ENCODE measurements around the gene RCAN2.

The RCAN2 gene

GRCh38 chr6:46207174-46207573 is 284.1 kb downstream of the RCAN2 start:
- DNase-seq: no peak

- DNase-seq: no peak
These were observed 286.2 kb downstream of the RCAN2 start for GRCh38 chr6:46204880-46205650.

- DNase-seq: peak; percentile 9
These were observed 287.7 kb downstream of the RCAN2 start for GRCh38 chr6:46203391-46204177.

- no peak for DNase-seq
These were observed 289.5 kb downstream of the RCAN2 start for GRCh38 chr6:46201702-46202101.

- DNase-seq: no peak
These were observed 291.9 kb downstream of the RCAN2 start for GRCh38 chr6:46199387-46199786.

GRCh38 chr6:46191961-46192360 is 299.3 kb downstream of the RCAN2 start:
- peak; percentile 92 for DNase-seq

GRCh38 chr6:46190889-46191288 is 300.4 kb downstream of the RCAN2 start:
- DNase-seq: no peak

GRCh38 chr6:46189726-46190125 is 301.5 kb downstream of the RCAN2 start:
- no peak for DNase-seq

- no peak for DNase-seq
These were observed 304.7 kb downstream of the RCAN2 start for GRCh38 chr6:46186583-46186982.

GRCh38 chr6:46184114-46184513 is 307.1 kb downstream of the RCAN2 start:
- DNase-seq: peak; percentile 97

- no peak for DNase-seq
These were observed 315.3 kb downstream of the RCAN2 start for GRCh38 chr6:46175976-46176375.

GRCh38 chr6:46175446-46175845 is 315.8 kb downstream of the RCAN2 start:
- peak; percentile 13 for DNase-seq

- DNase-seq: no peak
These were observed 316.3 kb downstream of the RCAN2 start for GRCh38 chr6:46174904-46175303.

GRCh38 chr6:46172176-46172575 is 319.1 kb downstream of the RCAN2 start:
- no peak for DNase-seq
